Activated T-cell treated with anti-CD3 and anti-CD28 coated beads for 24 hours (primary cell): Measurements from ENCODE around the gene ANO6.
"Not testable (repeated sequence)": the region's sequence is repeated elsewhere in the genome, so short reads cannot be mapped to it uniquely, and the experiment has no call there.

Experiments
- DNase-seq: peaks from one replicate; pipeline ENCODE4 v3.0.0-alpha.2; 2020; ENCODE audit warnings: low read depth

The ANO6 gene

DNA sequence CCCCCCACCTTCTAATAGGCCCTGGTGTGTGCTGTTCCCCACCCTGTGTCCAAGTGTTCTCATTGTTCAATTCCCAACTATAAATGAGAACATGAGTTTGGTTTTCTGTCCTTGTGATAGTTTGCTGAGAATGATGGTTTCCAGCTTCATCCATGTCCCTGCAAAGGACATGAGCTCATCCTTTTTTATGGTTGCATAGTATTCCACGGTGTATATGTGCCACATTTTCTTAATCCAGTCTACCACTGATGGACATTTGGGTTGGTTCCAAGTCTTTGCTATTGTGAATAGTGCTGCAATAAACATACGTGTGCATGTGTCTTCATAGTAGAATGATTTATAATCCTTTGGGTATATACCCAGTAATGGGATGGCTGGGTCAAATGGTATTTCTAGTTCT lies 20.5 kb downstream of the ANO6 start:
- DNase-seq, result not testable (repeated sequence)

DNA sequence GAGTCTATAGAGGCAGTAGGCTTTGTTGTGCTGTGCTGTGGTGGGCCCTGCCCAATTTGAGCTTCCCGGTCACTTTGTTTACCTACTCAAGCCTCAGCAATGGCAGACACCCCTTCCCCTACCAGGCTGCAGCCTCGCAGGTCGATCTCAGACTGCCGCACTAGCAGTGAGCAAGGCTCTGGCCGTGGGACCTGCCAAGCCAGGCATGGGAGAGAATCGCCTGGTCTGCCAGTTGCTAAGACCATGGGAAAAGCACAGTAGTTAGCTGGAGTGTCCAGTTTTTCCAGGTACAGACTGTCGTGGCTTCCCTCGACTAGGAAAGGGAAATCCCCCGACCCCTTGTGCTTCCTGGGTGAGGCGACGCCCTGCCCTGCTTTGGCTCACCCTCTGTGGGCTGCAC lies 26.3 kb downstream of the ANO6 start:
- no peak for DNase-seq

DNA sequence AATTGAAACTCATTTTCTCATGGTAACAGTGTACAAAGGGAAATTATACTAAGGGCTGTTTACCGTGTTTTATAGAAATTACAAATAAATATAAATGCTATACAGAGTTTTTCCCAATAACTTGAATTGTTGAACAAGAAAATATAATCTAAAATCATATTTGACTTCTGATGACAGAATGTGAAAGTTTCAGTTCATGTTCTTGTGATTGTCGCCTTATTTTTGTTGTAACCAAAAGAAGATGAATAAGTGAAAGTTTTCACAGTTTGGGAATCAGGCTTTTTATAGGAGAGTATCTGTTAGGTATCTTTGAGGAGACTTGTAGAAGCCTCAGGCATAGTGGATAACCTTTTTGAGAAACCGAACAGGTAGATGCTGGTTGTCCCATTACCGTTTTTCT lies 28.1 kb downstream of the ANO6 start:
- DNase-seq, result no peak

DNA sequence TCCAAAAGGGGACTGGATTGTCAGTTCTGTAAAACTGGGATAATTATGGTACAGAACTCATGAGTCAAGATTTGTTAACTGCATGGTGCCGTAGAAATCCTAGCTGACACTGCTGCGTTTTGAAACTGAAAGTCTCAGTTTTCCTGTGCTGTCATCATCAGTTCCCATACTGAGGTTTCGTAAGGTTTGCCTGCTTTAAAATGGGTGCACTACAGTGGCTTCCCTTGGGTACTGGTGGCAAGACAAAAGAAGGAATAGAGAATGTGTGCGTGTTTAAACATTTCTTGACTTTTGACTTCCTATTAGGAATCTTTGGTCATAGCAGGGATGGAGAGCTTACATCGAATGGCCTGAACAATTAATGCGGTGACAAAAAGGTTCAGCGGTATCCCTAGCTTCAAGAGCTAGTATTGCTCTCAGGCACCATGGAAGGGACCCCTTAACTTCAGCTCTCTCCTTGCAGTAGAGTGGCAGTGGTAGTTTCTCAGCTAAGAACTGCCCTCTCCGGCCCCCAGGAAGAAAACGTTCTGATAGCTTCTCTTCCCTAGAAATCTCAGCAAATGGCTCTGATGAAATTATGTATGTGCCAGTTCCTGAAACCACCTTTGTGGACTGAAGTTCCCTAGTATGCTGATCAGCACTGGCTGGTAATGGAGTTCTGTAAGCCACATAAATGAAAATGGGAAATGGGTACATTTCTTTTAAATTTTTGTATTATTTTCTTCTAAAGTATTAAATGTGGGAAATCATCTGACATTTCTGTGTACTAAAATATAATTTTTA lies 28.9 kb downstream of the ANO6 start:
- no peak for DNase-seq

DNA sequence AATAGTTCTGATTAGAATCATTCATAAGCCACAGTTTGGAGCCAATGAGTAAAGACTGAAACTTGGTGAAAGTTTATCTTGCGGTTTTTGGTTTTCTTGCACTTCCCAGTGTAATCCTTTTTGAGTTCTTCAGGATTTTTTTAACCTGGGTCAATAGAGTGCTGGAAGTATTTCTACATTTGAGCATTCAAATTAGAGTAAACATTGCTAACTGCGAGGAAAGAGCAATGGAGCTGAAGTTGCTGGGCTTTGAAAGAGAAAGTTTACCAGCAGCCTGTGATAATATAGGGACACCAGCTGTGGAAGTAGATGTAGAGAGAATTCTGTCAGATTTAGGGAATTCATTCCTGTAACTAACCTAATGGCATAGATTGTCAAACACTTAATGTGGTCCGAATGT lies 30.3 kb downstream of the ANO6 start:
- DNase-seq, result no peak

DNA sequence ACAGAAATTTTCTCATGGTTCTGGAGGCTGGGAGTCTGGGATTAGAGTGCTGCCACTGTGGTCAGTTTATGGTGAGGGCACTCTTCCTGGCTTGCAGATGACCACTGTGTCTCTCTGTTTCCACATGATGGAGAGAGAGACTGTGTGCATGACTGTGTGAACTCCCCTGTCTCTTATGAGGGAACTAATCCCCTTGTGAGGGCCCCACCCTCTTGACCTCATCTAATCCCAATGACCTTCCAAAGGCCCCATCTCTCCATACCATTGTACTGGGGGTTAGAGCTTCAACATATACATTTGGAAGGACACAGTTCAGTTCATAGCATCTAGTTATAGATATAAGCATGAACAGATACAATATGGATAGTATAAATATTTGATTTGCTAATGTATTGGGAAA lies 31.7 kb downstream of the ANO6 start:
- DNase-seq, result no peak

DNA sequence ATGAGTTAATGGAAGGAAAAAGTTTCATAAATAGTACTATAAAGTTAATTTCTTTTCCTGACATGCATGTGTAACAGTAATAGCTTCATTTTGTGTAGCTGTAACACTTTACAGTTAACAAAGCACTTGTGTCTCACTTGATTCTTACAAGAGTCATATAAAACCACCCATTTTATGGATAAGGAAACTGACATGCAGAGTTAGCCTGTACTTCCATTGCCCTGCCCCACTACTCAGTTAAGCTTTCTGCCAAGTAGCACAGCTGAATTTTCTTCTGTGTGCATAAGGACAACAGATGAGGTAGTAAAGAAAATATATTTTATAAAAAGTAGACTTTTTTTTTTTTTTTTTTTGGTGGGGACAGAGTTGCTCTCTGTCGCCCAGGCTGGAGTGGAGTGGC lies 32.2 kb downstream of the ANO6 start:
- DNase-seq, result no peak

DNA sequence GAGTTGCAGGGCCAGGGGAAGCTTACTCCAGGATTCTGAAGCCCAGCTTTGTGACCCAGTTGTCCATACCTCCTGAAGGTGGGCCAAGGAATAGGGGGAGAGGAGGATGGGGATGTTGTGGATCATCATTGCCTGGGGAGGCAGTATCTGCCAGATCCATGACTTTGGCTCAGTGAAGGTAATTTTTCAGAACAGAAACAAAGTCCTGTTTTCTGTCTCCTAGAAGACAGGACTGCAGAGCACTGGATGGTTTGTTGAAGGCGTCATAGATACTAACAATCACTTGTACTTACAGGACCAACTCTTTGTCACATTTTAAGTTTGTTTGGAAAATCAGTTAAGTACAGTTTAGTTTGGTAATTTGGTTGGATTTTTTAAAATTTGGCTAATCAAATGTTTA lies 38.4 kb downstream of the ANO6 start:
- DNase-seq, result no peak

DNA sequence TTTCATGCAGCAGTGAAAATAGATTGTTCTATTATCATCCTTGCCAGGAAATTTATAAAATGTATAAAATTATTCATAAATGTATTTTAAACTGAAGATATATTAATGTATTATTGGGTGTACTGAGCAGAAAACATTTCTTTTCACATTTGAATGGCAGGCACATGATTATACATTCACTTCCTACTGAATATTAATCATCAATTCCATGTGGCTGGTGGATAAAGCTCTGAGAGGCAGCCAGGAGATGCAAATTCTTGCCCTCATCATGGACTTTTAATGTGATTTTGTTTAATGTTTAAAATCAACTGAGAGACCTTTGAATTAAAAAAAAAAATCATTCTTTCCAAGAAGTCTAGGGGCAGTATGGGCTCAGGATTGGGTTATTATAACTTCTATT lies 40.8 kb downstream of the ANO6 start:
- no peak for DNase-seq

DNA sequence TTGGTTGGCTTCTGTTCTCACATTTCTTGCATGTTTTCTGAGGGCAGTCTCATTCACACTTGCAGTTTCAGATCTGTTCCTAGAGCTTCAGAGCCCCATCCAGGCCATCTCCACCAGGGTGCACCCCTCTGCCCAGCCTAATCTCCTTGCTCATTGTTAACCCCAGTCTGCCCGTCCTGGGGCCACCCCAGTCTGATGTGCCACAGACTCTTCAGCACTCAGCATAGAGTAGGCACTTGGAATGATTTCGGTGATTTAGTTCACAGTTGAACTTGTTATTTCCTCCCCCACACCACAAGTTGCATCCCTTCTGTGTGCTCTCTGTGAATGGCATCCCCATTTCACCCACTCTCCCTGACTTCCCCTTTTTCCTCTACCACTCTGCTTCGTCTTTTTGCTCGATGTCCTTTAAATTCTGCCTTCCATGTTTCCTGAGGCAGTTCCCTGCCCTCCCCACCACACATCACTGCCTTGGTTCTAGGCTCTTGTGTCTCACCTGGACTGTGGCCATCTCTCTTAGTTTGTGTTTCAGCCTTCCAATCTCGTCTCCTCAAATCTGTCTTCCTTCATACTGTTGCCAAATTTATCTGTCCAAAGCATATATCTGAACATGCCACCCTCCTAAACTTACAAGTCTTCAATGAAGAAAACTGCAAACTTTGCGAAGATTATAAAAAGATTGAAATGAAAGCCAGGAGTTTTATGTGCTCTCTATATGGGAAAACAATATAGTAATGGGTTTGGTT lies 41.5 kb downstream of the ANO6 start:
- no peak for DNase-seq

DNA sequence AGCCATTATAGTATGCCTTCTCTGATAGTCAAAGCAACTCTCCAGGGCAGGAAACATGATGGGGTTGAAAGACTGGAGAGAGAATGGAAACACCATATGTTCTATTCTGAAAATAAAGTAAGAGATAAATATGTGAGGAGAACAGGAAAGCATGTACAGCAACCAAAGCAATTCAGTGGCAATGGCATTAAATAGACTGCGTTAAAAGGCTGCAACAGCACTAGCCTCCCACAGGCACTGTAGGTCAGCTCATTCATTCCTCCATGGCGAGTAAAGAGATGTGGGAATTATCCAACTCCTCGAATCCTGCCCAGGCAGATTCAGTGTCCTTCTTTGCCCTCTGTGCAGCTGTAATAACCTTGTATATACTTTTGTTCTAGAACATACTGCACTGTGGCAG lies 43.8 kb downstream of the ANO6 start:
- no peak for DNase-seq

DNA sequence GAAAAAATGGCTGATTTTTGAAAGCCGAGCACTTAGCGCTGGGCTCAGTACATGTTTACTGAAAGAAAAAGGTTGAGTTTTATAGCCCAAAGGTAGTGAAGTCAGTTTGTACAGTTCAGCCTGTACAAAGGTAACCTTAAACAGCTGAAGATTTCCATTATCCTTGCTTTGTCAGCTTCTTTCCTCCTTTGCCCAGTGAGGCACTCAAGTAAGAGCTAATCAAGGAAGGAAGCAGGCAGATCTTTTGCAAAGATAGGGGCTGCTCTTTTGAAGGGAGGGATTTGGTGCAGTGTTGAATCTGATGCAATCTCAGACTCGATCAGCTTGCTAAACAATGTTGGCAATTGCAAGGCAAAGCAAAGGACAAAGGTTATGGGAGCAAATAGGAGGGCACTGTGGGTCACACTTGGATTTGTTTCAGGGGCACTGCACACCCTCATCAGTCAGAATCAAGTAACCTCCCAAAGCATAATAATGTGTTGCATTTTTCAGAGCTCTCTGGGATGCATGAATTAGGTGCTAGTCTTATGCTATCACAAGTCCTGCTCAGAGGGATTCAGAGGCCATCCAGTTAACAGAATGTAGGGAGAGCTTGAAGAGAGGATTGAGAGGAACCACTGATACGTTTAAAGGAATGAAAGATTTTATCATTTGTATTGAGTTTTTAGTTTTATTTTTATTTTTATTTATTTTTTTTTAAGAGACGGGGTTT lies 44.4 kb downstream of the ANO6 start:
- no peak for DNase-seq

DNA sequence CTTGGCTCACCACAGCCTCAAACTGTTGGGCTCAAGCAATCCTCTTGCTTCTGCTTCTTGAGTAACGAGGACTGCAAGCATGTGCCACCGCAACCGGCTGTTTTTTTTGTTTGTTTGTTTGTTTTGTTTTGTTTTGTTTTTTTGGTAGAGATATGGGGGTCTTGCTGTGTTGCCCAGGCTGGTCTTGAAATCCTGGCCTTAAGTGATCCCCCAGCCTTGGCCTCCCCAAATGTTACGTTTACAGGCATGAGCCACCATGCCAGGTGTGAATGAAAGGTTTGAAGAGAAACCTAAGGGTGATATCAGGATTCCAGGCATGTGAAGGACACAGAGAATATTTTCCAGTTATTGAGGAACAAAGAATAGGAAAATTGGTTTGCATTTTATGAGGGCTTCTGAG lies 45.0 kb downstream of the ANO6 start:
- DNase-seq, result no peak

DNA sequence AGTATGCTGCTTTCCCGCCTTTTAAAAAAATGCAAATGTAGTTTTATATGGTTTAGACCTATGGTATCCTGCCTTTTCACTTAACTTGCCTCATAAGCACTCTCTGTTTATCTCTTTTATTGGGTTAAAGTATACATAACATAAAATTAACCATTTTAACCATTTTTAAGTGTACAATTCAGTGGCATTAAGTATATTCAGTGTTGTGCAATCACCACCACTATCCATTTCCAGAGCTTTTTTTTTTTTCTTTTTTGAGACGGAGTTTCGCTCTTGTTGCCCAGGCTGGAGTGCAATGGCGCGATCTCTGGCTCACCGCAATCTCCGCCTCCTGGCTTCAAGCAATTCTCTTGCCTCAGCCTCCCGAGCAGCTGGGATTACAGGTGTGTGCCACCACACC lies 46.3 kb downstream of the ANO6 start:
- not testable (repeated sequence) for DNase-seq

DNA sequence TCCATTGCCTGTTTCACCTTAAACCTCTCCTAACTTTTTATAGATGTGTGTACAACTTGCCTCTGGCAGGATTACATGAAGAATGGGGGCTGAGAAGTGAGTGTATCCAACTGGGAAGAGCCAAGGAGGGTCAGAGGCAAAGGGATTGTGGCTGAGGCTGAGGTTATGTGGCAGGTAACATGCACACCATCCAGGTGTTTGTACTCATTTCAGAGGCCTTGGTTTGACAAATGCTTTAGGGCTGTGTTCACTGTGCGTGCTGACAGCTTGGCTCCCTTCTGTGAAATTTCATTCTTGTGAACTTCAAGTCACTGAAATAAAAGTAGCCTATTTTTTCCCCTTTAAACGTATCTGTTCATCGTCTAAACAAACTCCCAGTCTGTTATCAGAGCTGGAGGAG lies 47.7 kb downstream of the ANO6 start:
- DNase-seq, result no peak

DNA sequence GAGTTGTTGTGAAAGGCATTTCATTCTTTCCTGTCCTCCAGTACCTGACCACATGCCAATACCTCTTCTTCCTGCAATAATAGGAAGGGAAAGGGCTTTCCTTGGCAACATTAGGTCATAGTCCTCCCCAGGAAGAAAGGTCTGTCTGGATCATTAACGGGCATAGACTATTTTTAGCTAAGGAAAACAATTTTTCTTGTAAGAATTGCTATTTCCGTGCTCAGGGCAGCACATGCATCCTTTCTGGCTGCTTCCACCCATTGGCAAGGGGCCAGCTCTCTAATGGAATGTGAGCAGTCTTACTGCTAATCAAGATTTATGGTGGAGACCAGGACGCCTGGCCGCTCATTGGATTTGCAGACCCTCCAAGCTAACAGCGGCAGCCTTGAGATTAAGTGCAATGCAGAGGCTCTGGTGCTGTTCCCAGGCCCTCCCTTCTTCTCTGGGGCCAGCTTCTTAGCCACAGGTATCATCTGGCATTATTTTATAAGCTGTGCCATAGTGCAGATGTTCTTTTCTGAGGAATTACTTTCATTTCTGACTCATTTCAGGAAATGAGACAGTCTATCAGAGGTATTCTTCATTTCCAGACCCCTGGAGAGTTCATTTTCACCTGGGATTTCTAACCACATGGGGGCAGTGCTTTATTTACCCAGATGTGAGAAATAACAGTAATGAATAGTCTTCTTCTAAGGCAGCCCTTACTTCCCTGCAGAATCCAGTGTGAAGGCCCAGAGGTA lies 52.9 kb downstream of the ANO6 start:
- DNase-seq, result no peak

DNA sequence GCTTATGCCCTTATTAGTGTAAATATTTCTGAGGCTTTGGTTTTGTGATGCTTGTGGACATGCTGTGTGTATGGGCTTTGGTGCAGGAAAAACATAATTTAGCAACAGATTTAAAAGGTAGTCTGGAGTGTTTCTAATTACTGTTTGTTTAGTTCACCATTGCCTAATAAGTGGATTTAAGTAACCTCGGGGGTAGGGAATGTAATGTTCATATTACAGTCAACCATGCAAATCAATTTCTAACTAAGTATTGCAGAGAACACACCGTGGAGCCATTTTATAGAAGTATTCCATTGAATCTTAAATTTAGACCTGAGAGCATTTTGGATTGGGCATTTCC lies 53.5 kb downstream of the ANO6 start:
- DNase-seq, result no peak

DNA sequence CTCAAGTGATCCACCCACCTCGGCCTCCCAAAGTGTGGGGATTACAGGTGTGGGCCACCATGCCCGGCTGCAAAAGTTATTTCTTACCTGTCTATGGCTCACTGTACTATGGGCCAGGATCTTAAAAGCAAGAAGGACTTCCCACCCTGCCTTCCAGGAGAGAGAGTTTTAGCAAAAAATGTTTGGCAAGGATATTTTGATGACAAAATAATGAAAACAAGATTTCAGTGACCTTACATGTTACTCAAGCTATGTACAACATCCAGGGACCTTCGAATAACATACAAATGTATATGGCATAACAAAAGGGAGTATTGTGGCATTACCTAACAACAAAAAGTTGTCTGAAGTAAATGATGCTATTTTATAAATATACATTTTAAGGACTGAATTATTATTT lies 55.1 kb downstream of the ANO6 start:
- no peak for DNase-seq

DNA sequence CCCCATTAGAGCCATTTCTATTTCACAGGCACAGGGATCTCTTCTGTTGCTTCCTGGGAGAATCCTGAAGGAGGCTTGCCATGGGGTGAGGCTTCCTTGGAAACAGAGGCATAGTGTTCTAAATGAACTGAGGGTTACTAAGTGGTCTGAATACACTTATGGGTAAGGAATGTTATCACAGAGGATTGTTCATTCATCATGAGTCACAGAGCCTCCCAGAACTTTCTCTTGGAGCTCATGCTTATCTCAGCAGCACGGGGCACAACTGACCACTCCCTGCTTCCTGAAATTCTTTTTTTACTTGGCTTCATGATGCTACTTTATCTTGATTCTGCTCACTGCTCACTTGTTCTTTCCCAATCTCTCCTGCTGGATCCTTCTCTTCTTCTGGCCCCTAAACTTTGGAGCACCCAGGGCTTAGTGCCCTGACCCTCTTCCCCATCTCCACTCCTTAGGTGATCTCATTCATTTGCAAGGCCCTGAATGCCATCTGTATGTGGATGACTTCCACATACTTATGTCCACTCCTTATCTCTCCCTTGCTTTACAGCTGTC lies 57.9 kb downstream of the ANO6 start:
- no peak for DNase-seq

DNA sequence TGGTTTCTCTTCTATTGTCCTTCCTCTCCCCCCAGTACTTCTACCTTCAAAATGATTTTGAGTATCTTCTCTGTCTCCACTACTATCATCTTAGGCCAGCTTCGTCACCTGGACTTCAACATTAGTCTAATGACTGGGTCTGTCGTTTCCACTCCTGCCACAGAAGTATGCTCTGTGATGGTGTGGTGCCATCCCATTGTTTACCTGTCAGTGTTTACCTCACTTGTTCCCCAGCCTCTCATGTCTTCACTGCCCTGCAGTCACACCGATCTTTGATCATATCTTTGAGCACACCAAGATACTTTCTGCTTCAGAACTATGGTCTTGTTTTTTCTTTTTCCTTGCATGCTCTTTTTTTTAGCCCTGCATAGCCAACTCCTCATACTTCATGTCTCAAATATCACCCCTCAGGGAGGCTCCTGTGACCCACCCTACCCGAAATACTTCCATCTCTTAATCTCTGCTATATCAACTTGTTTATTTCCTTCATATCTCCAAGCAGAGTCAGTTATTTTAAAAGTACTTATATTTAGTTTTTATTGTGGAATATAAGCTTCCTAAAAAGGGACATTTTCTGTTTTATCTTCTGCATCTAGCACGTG lies 60.4 kb downstream of the ANO6 start:
- DNase-seq, result no peak

DNA sequence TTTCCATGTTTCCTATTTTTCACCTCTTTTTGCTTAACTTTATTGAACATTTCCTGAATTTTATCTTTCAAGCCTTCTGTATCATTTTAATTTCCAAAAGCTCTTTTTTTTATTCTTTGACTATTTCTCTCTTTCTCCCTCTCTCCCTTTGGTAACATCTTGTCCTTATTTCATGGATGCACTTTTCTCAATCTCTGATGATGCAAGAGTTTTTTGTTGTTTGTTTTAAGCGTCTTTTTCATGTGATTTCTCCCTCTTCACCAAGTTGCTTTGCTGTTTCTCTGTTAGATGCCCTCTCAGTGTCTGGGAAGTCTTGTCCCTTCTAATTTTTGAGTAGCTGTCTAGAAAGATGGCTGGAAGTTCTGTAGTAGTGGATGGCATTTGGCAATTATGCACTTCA lies 62.6 kb downstream of the ANO6 start:
- no peak for DNase-seq
